Colonic mucosa (tissue), 4 donors: ENCODE results near the gene SIPA1L3. TPM values are rescaled to one million over a fixed set of nuclear protein-coding genes. Genes with fewer than 3 reads are reported as not detected.

ENCODE experiments used
- DNase-seq: peaks from one replicate; pipeline ENCODE4 v3.0.0-alpha.2; 2020
- H3K27ac ChIP-seq: fragments of 200-600 bp; one replicate; pipeline ENCODE4 v1.8.0; 2021
- H3K27me3 ChIP-seq: fragments of 200-600 bp; one replicate; pipeline ENCODE4 v1.8.0; 2021
- H3K36me3 ChIP-seq: fragments of 200-600 bp; one replicate; pipeline ENCODE4 v1.8.0; 2021
- H3K4me1 ChIP-seq: fragments of 200-600 bp; one replicate; pipeline ENCODE4 v1.8.0; 2021; ENCODE audit warnings: mild to moderate bottlenecking
- H3K4me3 ChIP-seq: fragments of 200-600 bp; one replicate; pipeline ENCODE4 v1.8.0; 2021
- H3K9ac ChIP-seq, 2 donors: one replicate each; pipeline ENCODE4 v1.7.0; 2013; ENCODE audit warnings: control low read depth in 2 of 2, low read depth in 2 of 2, low read length in 2 of 2
- H3K9me3 ChIP-seq: fragments of 200-600 bp; one replicate; pipeline ENCODE4 v1.8.0; 2021
- intact Hi-C: fragments of 100-400 bp; cut with DNase I; formaldehyde crosslinking; loops from one replicate; pipeline ENCODE4 v1.14.1; 2022
- total RNA-seq, 2 donors: library from RNA; stranded (reverse); fragmentation: NEBNext Ultra II Directional in 1 of 2; extraction: Animal tissue kit (Norgen Biotek cat#: 25700) in 1 of 2; gene quantifications; one replicate each; pipeline ENCODE4 v1.2.1, GENCODE V29; 2021
- TF ChIP-seq, protein P1 (sequence below): fragments of 200-600 bp; IDR thresholded peaks from one replicate; pipeline ENCODE4 v1.8.0; 2022; ENCODE audit warnings: antibody characterized with exemption, mild to moderate bottlenecking
- donor health status: healthy.
- donor health status: DM: no; HTN: no; CAD: no.
- donor health status: DM: no; HTN: no; CAD: no.

The SIPA1L3 gene
- total RNA-seq, 2 donors from 2014 or later, result 98.6 to 113 TPM

DNA sequence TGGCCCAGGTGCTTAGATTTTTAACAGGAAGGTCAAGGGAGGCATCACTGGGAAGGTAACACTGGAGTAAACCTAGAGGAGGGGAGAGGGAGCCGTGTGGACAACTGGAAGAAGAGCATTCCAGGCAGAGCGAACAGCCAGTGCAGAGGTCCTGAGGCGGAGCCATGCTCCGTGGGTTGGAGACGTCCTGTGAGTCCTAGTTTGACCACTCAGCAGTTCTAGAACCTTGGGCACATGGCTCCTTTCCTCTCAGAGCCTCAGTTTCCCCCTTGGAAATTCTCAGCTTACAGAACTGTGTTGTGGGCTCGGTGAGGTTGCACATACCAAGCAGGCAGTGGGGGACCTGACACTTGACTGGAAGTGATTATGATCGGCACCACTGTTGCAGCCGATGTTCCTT, 186.1 kb downstream of the SIPA1L3 start:
- no peak for DNase-seq
- intact Hi-C loops, result no loop called here

DNA sequence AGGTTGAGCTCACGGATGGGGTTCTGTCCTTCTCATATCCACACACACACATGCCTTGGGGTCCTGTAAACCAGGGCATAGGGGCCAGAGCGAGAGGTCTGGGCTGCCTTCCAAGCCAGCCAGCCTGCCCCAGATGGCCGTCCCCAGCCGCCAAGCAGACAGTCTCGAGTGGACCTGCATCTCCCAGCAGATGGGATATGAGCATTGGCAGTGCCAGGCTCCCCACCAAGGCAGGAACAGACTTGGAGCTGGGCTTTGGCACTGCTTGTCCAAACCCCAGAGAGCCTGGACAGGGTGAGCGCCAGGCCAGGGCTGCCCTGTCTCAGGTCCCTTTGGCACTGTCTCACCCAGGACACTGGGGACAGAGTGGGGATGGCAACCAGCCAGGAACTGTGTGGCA, 186.6 kb downstream of the SIPA1L3 start:
- H3K27me3 ChIP-seq, result no peaks in the 10 kb centered on the region
- H3K27ac ChIP-seq, result no peak overlapping the region
- H3K9me3 ChIP-seq, result no peaks in the 10 kb centered on the region
- H3K9ac ChIP-seq, result no peak overlapping the region
- DNase-seq, result no peak
- no peaks in the 10 kb centered on the region for H3K4me1 ChIP-seq
- intact Hi-C loops, result no loop called here
- H3K4me3 ChIP-seq, result no peak overlapping the region
- peaks cover 6% of the 10 kb centered on the region for H3K36me3 ChIP-seq
- TF ChIP-seq, protein P1, sequence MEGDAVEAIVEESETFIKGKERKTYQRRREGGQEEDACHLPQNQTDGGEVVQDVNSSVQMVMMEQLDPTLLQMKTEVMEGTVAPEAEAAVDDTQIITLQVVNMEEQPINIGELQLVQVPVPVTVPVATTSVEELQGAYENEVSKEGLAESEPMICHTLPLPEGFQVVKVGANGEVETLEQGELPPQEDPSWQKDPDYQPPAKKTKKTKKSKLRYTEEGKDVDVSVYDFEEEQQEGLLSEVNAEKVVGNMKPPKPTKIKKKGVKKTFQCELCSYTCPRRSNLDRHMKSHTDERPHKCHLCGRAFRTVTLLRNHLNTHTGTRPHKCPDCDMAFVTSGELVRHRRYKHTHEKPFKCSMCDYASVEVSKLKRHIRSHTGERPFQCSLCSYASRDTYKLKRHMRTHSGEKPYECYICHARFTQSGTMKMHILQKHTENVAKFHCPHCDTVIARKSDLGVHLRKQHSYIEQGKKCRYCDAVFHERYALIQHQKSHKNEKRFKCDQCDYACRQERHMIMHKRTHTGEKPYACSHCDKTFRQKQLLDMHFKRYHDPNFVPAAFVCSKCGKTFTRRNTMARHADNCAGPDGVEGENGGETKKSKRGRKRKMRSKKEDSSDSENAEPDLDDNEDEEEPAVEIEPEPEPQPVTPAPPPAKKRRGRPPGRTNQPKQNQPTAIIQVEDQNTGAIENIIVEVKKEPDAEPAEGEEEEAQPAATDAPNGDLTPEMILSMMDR, result no peak

More for the DNA sequence above, 186.1 kb downstream of the SIPA1L3 start:
- Histone ChIP-seq H3K4me3 (no peak overlapping the region), H3K9me3 (no peaks in the 10 kb centered on the region), H3K4me1 (no peaks in the 10 kb centered on the region), H3K27me3 (no peaks in the 10 kb centered on the region), H3K27ac (no peak overlapping the region), H3K9ac (no peak overlapping the region), H3K36me3 (peaks cover 6% of the 10 kb centered on the region)
- TF ChIP-seq, protein P1, result no peak

DNA sequence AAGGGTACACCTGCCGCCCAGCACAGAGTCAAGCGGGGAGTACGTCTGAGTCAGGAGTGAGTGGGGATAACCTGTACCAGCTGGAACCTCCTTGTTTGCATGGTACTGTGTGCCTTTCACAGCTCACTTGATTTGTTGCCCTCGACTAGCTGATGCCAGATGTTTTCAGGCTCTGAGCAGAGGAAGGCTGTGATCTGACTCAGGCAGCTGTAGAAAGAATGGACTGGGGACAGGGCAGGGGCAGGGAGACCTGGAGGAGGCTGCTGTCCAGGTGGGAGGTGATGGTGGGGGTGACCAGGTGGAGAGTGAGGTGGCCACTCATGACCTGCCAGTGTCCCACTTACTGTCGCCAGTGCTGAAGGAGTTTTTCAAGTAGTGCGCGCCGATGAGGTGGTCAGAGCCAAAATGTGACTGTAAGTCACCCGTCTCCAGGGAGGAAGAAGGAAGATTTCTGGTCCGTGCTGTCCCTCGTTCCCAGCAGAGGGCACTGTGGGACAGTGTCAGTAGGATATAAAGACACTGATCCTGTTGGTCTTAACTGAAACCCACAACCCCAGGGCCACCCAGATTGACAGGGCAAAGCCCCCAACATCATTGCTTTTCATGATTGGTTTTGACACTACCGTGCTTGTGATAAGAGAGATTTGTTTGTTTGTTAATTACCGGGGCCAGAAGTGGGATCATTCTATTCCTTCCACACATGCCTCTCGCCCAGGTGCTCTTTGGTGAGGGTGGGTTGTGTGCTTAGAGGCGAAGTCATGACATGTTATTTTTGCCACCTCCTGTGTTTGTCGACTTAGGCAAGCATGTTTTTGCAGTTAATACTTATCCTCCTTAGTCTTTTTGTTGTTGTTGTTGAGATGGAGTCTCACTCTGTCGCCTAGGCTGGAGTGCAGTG, 188.7 kb downstream of the SIPA1L3 start:
- no peak overlapping the region for H3K4me3 ChIP-seq
- H3K9ac ChIP-seq, result no peak overlapping the region
- H3K36me3 ChIP-seq, result peaks cover 3% of the 10 kb centered on the region
- no peak overlapping the region for H3K27ac ChIP-seq
- DNase-seq, result peak; percentile 74
- TF ChIP-seq, protein P1, result peak; percentile 59
- H3K4me1 ChIP-seq, result no peaks in the 10 kb centered on the region
- no peaks in the 10 kb centered on the region for H3K27me3 ChIP-seq
- intact Hi-C loops, result loop anchor here (5.0 kb wide), 1 partner anchor 193 kb away; no protein-coding TSS in a partner anchor
- no peaks in the 10 kb centered on the region for H3K9me3 ChIP-seq

DNA sequence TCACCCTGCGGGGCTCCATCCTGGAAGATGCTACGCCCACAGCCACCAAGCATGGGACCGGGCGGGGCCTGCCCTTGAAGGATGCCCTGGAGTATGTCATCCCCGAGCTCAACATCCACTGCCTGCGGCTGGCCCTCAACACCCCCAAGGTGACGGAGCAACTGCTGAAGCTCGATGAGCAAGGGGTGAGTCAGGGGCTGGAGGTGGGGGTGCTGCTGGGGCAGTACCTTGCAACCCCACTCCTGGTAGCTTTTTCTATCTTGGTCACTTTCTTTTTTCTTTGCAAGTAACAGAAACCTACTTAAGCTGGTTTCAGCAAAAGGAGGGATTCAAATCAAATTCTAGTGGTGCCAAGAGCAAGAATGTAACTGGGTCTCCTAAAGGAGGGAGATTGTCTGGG, 193.0 kb downstream of the SIPA1L3 start:
- Histone ChIP-seq H3K4me1 (no peaks in the 10 kb centered on the region), H3K9ac (no peak overlapping the region), H3K27me3 (no peaks in the 10 kb centered on the region), H3K36me3 (no peaks in the 10 kb centered on the region), H3K4me3 (no peak overlapping the region), H3K27ac (no peak overlapping the region), H3K9me3 (no peaks in the 10 kb centered on the region)
- TF ChIP-seq, protein P1, result no peak
- no peak for DNase-seq
- intact Hi-C loops, result loop anchor here (5.0 kb wide), 1 partner anchor 198 kb away; no protein-coding TSS in a partner anchor

DNA sequence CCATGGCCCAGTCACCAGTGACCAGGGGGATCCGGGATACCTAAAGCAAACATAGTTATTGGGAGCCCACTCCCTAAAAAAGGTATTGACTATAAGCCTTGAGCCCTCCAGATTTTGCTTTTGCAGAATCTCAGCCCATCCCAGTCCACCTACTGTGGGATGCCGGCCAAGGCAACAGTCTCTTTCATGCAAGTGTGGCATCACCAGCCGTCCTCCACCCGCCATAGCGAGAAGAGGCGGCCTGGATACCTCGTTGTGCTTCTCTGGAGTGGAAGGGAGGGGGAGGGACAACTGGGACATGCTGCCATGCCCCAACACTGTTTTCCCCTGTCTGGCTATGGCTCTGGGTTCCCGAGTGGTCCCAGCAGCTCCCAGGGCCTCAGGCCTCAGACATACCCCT, 193.6 kb downstream of the SIPA1L3 start:
- Histone ChIP-seq H3K4me1 (no peaks in the 10 kb centered on the region), H3K27me3 (no peaks in the 10 kb centered on the region), H3K4me3 (no peak overlapping the region), H3K9ac (no peak overlapping the region), H3K27ac (no peak overlapping the region), H3K9me3 (no peaks in the 10 kb centered on the region), H3K36me3 (no peaks in the 10 kb centered on the region)
- TF ChIP-seq, protein P1, result no peak
- intact Hi-C loops, result no loop called here
- no peak for DNase-seq
